Measurements from ENCODE around the gene CCDC152. TPM values are rescaled to one million over a fixed set of nuclear protein-coding genes. Genes with fewer than 3 reads are reported as not detected.

The CCDC152 gene, protein sequence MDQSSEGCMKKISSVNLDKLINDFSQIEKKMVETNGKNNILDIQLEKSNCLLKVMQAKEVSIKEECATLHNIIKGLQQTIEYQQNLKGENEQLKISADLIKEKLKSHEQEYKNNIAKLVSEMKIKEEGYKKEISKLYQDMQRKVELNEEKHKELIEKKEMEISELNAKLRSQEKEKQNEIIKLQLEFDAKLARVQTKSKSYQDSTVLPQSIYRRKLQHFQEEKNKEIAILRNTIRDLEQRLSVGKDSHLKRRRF
- total RNA-seq: not detected in 2 replicates
- long read RNA-seq, partial matches to known transcripts: 0 of 1 reads
- long read RNA-seq, other reads (novel, unspliced or antisense): 1 of 1 reads

DNA sequence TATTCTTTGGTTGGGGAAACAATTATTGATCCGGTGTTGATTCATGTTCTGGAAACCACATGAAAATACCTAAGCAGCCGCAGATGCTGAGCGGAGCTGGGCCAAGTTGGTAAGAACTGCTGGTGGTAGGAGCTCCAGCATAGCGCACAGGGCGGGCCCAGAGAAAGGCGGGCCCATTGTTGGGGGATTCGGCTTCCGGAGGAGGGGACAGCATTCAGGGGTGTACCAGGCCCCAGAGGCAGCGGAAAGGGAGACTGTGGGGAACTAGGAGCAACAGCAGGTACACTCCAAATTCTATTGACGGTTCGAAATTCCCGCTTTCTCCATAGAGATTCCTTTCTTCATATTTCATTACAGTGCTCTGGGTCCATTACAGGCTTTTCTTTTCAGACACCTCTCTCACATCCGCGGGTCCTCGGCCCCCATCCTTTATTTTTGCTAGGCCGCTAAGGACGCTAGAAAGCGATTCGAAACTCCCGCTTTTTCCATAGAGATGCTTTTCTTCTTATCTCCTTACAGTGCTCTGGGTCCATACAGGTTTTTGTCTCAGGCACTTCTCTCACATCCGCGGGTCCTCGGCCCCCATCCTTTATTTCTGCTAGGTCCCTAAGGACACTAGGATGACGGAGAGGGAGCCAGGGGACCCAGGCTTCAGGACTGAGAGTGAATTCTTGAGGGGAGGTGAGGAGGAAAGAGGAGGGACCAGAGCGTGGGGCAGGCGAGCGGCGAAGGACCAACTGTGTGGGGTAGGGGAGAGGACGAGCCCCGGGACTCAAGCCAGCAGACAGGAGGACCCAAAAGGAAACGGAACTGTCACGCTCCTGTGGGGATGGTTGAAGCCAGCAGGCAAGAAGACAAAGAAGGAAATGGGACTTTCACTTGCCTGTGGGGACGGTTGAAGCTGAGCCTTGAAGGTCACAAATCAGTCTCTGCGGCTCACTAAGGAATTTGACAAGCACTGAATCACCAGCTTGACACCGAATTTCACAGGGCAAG is at the start of gene CCDC152:
Gene CCDC152, plus strand, starts transcription at position 213 of the 996 bp plus-strand sequence. CDS start 2,304 bp downstream, outside the sequence.
- peaks cover 17% of the 10 kb centered on the region for H3K27me3 Mint-ChIP-seq (ENCODE audit: unreplicated experiment)
- DNase-seq (ENCODE audit: extremely low spot score, unreplicated experiment): no peak
- TF ChIP-seq, protein P1, sequence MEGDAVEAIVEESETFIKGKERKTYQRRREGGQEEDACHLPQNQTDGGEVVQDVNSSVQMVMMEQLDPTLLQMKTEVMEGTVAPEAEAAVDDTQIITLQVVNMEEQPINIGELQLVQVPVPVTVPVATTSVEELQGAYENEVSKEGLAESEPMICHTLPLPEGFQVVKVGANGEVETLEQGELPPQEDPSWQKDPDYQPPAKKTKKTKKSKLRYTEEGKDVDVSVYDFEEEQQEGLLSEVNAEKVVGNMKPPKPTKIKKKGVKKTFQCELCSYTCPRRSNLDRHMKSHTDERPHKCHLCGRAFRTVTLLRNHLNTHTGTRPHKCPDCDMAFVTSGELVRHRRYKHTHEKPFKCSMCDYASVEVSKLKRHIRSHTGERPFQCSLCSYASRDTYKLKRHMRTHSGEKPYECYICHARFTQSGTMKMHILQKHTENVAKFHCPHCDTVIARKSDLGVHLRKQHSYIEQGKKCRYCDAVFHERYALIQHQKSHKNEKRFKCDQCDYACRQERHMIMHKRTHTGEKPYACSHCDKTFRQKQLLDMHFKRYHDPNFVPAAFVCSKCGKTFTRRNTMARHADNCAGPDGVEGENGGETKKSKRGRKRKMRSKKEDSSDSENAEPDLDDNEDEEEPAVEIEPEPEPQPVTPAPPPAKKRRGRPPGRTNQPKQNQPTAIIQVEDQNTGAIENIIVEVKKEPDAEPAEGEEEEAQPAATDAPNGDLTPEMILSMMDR (IDR thresholded peaks at IDR 0.05): no peak
- no peaks in the 10 kb centered on the region for H3K4me1 Mint-ChIP-seq (ENCODE audit: unreplicated experiment)
- no peak within 1 kb of the TSS for H3K27ac Mint-ChIP-seq (ENCODE audit: unreplicated experiment)
- H3K4me3 Mint-ChIP-seq (ENCODE audit: unreplicated experiment): no peak within 1 kb of the TSS
- H3K9me3 Mint-ChIP-seq (ENCODE audit: unreplicated experiment): no peaks in the 10 kb centered on the region
- no peaks in the 10 kb centered on the region for H3K36me3 Mint-ChIP-seq (ENCODE audit: unreplicated experiment)

DNA sequence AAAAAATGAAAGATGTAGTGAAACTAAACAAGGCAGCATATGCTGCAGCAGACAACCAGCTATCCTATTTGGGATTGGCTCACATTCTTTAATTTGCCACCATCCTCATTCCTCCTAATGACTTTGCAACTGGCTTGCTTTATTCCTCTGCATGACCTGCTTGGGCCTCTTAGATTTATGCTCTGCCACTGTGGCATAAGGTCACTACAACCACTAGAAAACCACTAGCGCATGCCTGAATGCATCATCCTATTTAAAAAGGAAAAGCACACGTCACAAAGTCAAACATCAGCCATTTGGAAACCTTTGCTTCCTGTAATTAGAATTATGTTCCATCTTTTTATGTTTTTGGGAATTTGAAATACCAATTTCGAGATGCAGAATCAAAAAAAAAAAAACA is 40.8 kb upstream of the CCDC152 start:
- Mint-ChIP-seq H3K27ac (ENCODE audit: unreplicated experiment) (no peak overlapping the region), H3K36me3 (ENCODE audit: unreplicated experiment) (no peaks in the 10 kb centered on the region), H3K4me1 (ENCODE audit: unreplicated experiment) (no peaks in the 10 kb centered on the region), H3K4me3 (ENCODE audit: unreplicated experiment) (no peak overlapping the region), H3K9me3 (ENCODE audit: unreplicated experiment) (no peaks in the 10 kb centered on the region), H3K27me3 (ENCODE audit: unreplicated experiment) (no peaks in the 10 kb centered on the region)
- TF ChIP-seq, protein P1 (IDR thresholded peaks at IDR 0.05): no peak
- no peak for DNase-seq (ENCODE audit: extremely low spot score, unreplicated experiment)

DNA sequence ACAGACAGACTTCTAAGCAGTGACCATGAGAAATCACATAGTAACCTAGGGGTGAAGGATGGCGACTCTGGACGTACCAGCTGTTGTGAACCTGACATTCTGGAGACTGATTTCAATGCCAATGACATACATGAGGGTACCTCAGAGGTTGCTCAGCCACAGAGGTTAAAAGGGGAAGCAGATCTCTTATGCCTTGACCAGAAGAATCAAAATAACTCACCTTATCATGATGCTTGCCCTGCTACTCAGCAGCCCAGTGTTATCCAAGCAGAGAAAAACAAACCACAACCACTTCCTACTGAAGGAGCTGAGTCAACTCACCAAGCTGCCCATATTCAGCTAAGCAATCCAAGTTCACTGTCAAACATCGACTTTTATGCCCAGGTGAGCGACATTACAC is 38.0 kb upstream of the CCDC152 start:
- Mint-ChIP-seq H3K9me3 (ENCODE audit: unreplicated experiment) (no peaks in the 10 kb centered on the region), H3K4me3 (ENCODE audit: unreplicated experiment) (no peak overlapping the region), H3K27ac (ENCODE audit: unreplicated experiment) (no peak overlapping the region), H3K27me3 (ENCODE audit: unreplicated experiment) (no peaks in the 10 kb centered on the region), H3K4me1 (ENCODE audit: unreplicated experiment) (no peaks in the 10 kb centered on the region), H3K36me3 (ENCODE audit: unreplicated experiment) (no peaks in the 10 kb centered on the region)
- no peak for DNase-seq (ENCODE audit: extremely low spot score, unreplicated experiment)
- TF ChIP-seq, protein P1 (IDR thresholded peaks at IDR 0.05): no peak

DNA sequence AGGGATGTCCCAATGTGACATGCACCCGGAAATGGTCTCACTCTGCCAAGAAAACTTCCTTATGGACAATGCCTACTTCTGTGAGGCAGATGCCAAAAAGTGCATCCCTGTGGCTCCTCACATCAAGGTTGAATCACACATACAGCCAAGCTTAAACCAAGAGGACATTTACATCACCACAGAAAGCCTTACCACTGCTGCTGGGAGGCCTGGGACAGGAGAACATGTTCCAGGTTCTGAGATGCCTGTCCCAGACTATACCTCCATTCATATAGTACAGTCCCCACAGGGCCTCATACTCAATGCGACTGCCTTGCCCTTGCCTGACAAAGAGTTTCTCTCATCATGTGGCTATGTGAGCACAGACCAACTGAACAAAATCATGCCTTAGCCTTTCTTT is 37.6 kb upstream of the CCDC152 start:
- H3K4me1 Mint-ChIP-seq (ENCODE audit: unreplicated experiment): no peaks in the 10 kb centered on the region
- TF ChIP-seq, protein P1 (IDR thresholded peaks at IDR 0.05): no peak
- no peaks in the 10 kb centered on the region for H3K27me3 Mint-ChIP-seq (ENCODE audit: unreplicated experiment)
- no peak overlapping the region for H3K4me3 Mint-ChIP-seq (ENCODE audit: unreplicated experiment)
- no peaks in the 10 kb centered on the region for H3K36me3 Mint-ChIP-seq (ENCODE audit: unreplicated experiment)
- no peaks in the 10 kb centered on the region for H3K9me3 Mint-ChIP-seq (ENCODE audit: unreplicated experiment)
- no peak overlapping the region for H3K27ac Mint-ChIP-seq (ENCODE audit: unreplicated experiment)
- DNase-seq (ENCODE audit: extremely low spot score, unreplicated experiment): no peak

DNA sequence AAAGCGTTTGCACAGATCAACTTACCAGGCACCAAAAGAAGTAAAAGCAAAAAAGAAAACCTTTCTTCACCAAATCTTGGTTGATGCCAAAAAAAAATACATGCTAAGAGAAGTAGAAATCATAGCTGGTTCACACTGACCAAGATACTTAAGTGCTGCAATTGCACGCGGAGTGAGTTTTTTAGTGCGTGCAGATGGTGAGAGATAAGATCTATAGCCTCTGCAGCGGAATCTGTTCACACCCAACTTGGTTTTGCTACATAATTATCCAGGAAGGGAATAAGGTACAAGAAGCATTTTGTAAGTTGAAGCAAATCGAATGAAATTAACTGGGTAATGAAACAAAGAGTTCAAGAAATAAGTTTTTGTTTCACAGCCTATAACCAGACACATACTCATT is 36.4 kb upstream of the CCDC152 start:
- TF ChIP-seq, protein P1 (IDR thresholded peaks at IDR 0.05): no peak
- no peak overlapping the region for H3K27ac Mint-ChIP-seq (ENCODE audit: unreplicated experiment)
- no peaks in the 10 kb centered on the region for H3K36me3 Mint-ChIP-seq (ENCODE audit: unreplicated experiment)
- H3K4me1 Mint-ChIP-seq (ENCODE audit: unreplicated experiment): no peaks in the 10 kb centered on the region
- H3K4me3 Mint-ChIP-seq (ENCODE audit: unreplicated experiment): no peak overlapping the region
- no peaks in the 10 kb centered on the region for H3K9me3 Mint-ChIP-seq (ENCODE audit: unreplicated experiment)
- DNase-seq (ENCODE audit: extremely low spot score, unreplicated experiment): no peak
- H3K27me3 Mint-ChIP-seq (ENCODE audit: unreplicated experiment): no peaks in the 10 kb centered on the region

All from osteocyte (in vitro differentiated cells).